ENCODE data around the gene CDK3.

DNA sequence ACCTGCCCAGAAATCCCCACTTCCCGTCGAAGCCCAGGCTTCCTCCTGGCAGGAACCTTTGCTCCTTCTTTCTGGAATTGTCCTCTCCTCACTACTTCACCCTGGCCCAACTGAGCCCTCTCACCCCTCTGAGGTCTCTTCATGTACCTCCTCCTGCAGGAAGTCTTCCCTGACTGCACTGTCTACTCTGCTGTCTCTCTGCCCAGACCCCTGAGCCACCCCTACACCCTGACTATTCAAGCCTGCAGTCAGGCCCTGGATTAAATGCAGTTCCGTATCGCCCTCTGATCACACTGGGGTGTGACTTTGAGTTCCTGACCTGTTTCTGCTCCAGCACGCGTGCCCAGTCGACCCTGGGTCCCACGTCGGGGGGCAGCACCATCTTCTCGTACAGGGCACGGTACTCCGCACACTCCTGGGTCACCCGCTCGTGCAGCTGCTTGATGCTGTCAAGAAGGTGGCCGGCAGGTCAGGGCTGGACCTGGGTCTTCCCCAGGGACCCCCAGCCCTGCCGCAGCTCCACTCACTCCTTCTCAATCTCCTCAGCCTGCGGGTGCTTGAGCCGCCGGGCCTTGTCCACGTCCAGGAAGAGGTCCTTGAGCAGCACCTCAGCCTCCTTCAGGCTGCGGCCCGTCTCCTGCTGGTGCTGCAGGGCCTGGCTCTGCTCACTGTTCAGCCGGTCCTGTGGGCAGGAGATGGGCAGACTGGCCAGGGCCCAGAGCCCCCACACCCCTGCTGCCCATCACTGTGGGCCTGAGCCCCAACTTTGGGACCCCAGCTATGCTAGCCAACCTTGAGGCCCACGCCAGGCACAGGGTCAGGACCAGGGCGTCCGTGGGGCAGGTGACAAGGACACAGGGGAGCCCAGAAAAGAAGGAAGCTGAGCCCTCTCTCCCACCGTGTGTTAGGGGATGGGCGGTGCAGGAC lies 22.6 kb downstream of the CDK3 start:
- TF ChIP-seq EP300 (IDR thresholded peaks at IDR 0.05; ENCODE audit: borderline replicate concordance) (no peak), RAD21 (IDR thresholded peaks at IDR 0.05; ENCODE audit: low read depth) (no peak), EGR1 (IDR thresholded peaks at IDR 0.05) (no peak), YY1 (IDR thresholded peaks at IDR 0.05; ENCODE audit: low read depth) (no peak), TAF1 (IDR thresholded peaks at IDR 0.05; ENCODE audit: low read depth) (no peak), CREB1 (IDR thresholded peaks at IDR 0.05; ENCODE audit: low read depth) (no peak)
- TF ChIP-seq, protein P1, sequence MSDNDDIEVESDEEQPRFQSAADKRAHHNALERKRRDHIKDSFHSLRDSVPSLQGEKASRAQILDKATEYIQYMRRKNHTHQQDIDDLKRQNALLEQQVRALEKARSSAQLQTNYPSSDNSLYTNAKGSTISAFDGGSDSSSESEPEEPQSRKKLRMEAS (IDR thresholded peaks at IDR 0.05) = no peak
- TF ChIP-seq, protein P2, sequence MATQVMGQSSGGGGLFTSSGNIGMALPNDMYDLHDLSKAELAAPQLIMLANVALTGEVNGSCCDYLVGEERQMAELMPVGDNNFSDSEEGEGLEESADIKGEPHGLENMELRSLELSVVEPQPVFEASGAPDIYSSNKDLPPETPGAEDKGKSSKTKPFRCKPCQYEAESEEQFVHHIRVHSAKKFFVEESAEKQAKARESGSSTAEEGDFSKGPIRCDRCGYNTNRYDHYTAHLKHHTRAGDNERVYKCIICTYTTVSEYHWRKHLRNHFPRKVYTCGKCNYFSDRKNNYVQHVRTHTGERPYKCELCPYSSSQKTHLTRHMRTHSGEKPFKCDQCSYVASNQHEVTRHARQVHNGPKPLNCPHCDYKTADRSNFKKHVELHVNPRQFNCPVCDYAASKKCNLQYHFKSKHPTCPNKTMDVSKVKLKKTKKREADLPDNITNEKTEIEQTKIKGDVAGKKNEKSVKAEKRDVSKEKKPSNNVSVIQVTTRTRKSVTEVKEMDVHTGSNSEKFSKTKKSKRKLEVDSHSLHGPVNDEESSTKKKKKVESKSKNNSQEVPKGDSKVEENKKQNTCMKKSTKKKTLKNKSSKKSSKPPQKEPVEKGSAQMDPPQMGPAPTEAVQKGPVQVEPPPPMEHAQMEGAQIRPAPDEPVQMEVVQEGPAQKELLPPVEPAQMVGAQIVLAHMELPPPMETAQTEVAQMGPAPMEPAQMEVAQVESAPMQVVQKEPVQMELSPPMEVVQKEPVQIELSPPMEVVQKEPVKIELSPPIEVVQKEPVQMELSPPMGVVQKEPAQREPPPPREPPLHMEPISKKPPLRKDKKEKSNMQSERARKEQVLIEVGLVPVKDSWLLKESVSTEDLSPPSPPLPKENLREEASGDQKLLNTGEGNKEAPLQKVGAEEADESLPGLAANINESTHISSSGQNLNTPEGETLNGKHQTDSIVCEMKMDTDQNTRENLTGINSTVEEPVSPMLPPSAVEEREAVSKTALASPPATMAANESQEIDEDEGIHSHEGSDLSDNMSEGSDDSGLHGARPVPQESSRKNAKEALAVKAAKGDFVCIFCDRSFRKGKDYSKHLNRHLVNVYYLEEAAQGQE (IDR thresholded peaks at IDR 0.05; ENCODE audit: low read depth) = no peak

Data from Ishikawa (cell line).